MCF 10A (cell line): Measurements from ENCODE around the gene ARL8A. TPM values are rescaled to one million over a fixed set of nuclear protein-coding genes. Genes with fewer than 3 reads are reported as not detected.

Experiments
- BruUV-seq: library from RNA; stranded (reverse); fragments of 400-500 nt; replicated peaks from 2 replicates; lab custom pipeline; 2021; lab: Mats Ljungman, UMichigan
- CTCF ChIA-PET: fragments of 300-600 bp; sonication (Branson Sonifier 250); formaldehyde crosslinking; extraction: SDS; loops from one replicate; lab custom pipeline; 2021; ENCODE audit warnings: antibody characterized with exemption, inconsistent platforms; lab: Yijun Ruan, JAX
- POLR2A ChIA-PET: fragments of 300-600, 350-650 bp; sonication (Branson Sonifier 250); formaldehyde crosslinking; extraction: SDS; loops from one replicate; lab custom pipeline; 2020; ENCODE audit warnings: antibody characterized with exemption, inconsistent platforms; lab: Yijun Ruan, JAX
- DNase-seq: peaks from one replicate; pipeline ENCODE4 v3.0.0-alpha.2; 2018; ENCODE audit not compliant: unreplicated experiment
- H3K27ac Mint-ChIP-seq: one replicate; pipeline ENCODE4 v1.8.0; 2022; ENCODE audit warnings: mild to moderate bottlenecking, low read depth, mixed read lengths; ENCODE audit not compliant: unreplicated experiment
- H3K27me3 Mint-ChIP-seq: one replicate; pipeline ENCODE4 v1.8.0; 2022; ENCODE audit warnings: mixed read lengths; ENCODE audit not compliant: insufficient read depth, unreplicated experiment
- H3K36me3 Mint-ChIP-seq: one replicate; pipeline ENCODE4 v1.8.0; 2022; ENCODE audit warnings: mild to moderate bottlenecking, moderate library complexity, mixed read lengths; ENCODE audit not compliant: insufficient read depth, unreplicated experiment
- H3K4me1 Mint-ChIP-seq: one replicate; pipeline ENCODE4 v1.8.0; 2022; ENCODE audit warnings: mixed read lengths; ENCODE audit not compliant: insufficient read depth, unreplicated experiment
- H3K4me3 Mint-ChIP-seq: one replicate; pipeline ENCODE4 v1.8.0; 2022; ENCODE audit warnings: mild to moderate bottlenecking, moderate library complexity, mixed read lengths; ENCODE audit not compliant: unreplicated experiment
- H3K9me3 Mint-ChIP-seq: one replicate; pipeline ENCODE4 v1.8.0; 2022; ENCODE audit warnings: mixed read lengths; ENCODE audit not compliant: unreplicated experiment
- CTCF ChIP-seq: fragments of 200-600 bp; IDR thresholded peaks from one replicate; pipeline ENCODE4 v1.8.0; 2022; ENCODE audit warnings: antibody characterized with exemption, mild to moderate bottlenecking; ENCODE audit not compliant: unreplicated experiment
- intact Hi-C: fragments of 100-400 bp; cut with micrococcal nuclease; formaldehyde crosslinking; loops from 2 replicates; pipeline ENCODE4 v1.14.1; 2022
- total RNA-seq: library from RNA; stranded (reverse); gene quantifications from 2 replicates; pipeline ENCODE4 v1.2.3, GENCODE V29; 2022

ARL8A gene
- total RNA-seq, 1 experiment from 2014 or later, result 94.8 TPM

- Mint-ChIP-seq H3K4me1 (peaks cover 12% of the 10 kb centered on the region), H3K36me3 (peaks cover 44% of the 10 kb centered on the region), H3K27me3 (no peaks in the 10 kb centered on the region), H3K4me3 (no peak overlapping the region), H3K27ac (no peak overlapping the region), H3K9me3 (no peaks in the 10 kb centered on the region)
- intact Hi-C loops, result no loop called here
- ChIA-PET CTCF (interaction anchor here (0.6 to 28.8 kb wide), 7 partner anchors 9 to 299 kb away, joined by 3 to 1380 read pairs (median 3); partner anchors contain the start of genes ELF3 and GPR37L1), POLR2A (interaction anchor here (1.5 to 2.2 kb wide), 2 partner anchors 10 to 11 kb away, joined by 6 read pairs; no protein-coding TSS in a partner anchor)
- no TSS peak for BruUV-seq
- no peak for TF ChIP-seq CTCF
- DNase-seq, result no peak
These were observed 11.5 kb downstream of the ARL8A start for GRCh38 chr1:202133001-202133400.

GRCh38 chr1:202131956-202132821 lies 12.3 kb downstream of the ARL8A start:
- no peak for TF ChIP-seq CTCF
- intact Hi-C loops, result no loop called here
- Mint-ChIP-seq H3K27me3 (no peaks in the 10 kb centered on the region), H3K4me1 (peaks cover 12% of the 10 kb centered on the region), H3K9me3 (no peaks in the 10 kb centered on the region), H3K36me3 (peaks cover 44% of the 10 kb centered on the region), H3K27ac (no peak overlapping the region), H3K4me3 (no peak overlapping the region)
- ChIA-PET CTCF (interaction anchor here (0.6 to 28.8 kb wide), 7 partner anchors 8 to 236 kb away, joined by 3 to 1380 read pairs (median 3); partner anchors contain the start of genes ELF3 and GPR37L1), POLR2A (interaction anchor here (0.6 to 1.7 kb wide), 8 partner anchors 9 to 248 kb away, joined by 3 to 6 read pairs (median 4); partner anchors contain the start of gene GPR37L1)
- DNase-seq, result no peak
- BruUV-seq, result no TSS peak

- no TSS peak for BruUV-seq
- DNase-seq, result no peak
- Mint-ChIP-seq H3K36me3 (peaks cover 39% of the 10 kb centered on the region), H3K27ac (no peak overlapping the region), H3K4me3 (no peak overlapping the region), H3K9me3 (no peaks in the 10 kb centered on the region), H3K4me1 (peaks cover 12% of the 10 kb centered on the region), H3K27me3 (no peaks in the 10 kb centered on the region)
- intact Hi-C loops, result no loop called here
- ChIA-PET CTCF (interaction anchor here (0.6 to 28.8 kb wide), 8 partner anchors 11 to 291 kb away, joined by 3 to 1380 read pairs (median 4); partner anchors contain the start of genes ELF3 and GPR37L1), POLR2A (interaction anchor here (0.6 to 1.9 kb wide), 8 partner anchors 8 to 690 kb away, joined by 3 to 6 read pairs (median 4); partner anchors contain the start of genes ARL8A and GPR37L1)
- TF ChIP-seq CTCF, result no peak
These were observed 13.6 kb downstream of the ARL8A start for GRCh38 chr1:202130816-202131522.
